Measurements from ENCODE around the gene KCNC1.

Gene KCNC1

DNA sequence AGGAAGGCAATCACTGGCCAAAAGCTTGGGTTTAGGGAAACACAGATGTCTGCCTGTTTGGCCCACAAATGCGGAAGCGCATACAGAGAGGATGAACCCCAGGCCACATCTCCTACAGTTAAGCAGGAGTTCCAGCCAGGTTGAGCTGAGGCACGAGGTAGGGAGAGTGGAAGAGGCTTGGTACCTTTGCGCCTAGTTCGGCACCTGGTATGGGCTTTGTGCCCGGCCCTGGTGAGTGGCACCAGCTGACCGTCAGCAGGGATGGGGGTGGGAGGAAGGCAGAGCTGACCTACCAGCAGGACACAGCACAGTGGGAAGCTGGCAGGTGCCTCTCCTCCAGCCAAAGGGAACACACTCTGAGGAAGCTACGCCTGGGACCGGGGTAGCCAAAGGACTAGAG is 57.6 kb downstream of the KCNC1 start:
- DNase-seq (ENCODE audit: low read depth), result no peak

- no peak for DNase-seq (ENCODE audit: low read depth)
Observed at GRCh38 chr11:17793642-17794170, 59.1 kb downstream of the KCNC1 start.

- DNase-seq (ENCODE audit: low read depth), result no peak
Observed at GRCh38 chr11:17794981-17795380, 60.4 kb downstream of the KCNC1 start.

- no peak for DNase-seq (ENCODE audit: low read depth)
Observed at GRCh38 chr11:17796154-17796553, 61.6 kb downstream of the KCNC1 start.

GRCh38 chr11:17798253-17798652 is 63.7 kb downstream of the KCNC1 start:
- DNase-seq (ENCODE audit: low read depth), result no peak

DNA sequence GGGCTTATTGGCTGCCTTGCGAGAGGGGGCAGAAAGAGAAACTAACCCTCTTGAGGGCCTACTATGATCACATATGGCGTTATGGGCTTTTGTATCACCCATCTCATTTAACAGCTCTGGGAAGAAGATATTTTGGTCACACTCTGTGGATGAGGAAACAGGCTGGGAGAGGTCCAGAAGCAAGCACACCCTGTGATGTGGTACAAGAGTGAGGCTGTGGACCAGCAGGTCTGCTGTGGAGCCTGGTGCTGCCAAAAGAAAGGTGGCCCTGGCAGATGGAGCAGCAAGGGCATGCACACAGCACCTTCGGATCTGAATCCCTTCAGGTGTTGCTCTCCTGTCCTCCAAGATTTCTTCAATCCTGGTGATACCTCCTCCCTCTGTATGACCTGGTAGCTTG is 64.1 kb downstream of the KCNC1 start:
- DNase-seq (ENCODE audit: low read depth), result no peak

DNA sequence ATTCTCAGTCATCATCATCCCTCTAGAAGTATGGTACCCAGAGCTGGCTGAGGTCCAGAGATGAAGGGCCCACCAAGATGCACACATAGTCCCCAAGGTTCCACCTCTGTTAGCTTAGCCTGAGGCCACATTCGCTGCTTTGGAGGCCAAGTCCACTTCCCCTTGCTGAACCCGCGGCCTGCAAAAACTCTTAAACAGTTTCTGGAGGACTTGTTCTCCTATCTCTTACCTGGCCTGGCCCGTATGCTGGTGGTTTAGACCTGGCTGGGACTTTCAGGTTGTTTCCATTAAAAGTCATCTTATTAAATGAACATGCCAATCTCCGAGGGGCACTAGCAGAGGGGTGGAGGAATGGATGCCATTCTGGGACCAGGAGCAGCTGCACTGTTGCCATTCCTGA is 64.6 kb downstream of the KCNC1 start:
- DNase-seq (ENCODE audit: low read depth), result no peak

DNA sequence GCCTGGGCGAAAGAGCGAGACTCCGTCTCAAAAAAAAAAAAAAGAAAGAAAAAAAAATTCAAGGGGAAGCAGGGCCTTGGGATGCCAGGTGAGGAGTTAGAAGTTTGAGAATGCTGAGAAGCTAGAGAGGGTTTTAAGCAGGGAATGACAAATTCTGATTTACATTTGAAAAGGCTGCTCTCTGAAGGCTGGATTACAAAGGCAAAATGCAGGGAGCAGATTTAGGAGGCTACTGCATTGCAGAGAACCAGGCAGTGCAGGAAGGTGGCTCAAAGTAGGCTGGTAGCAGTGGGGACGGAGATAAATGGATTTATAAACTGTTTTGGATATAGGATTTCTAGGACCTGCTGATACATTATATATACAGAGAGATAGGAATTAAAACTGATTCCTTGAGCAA is 66.6 kb downstream of the KCNC1 start:
- no peak for DNase-seq (ENCODE audit: low read depth)

GRCh38 chr11:17802491-17802890 is 67.9 kb downstream of the KCNC1 start:
- no peak for DNase-seq (ENCODE audit: low read depth)

DNA sequence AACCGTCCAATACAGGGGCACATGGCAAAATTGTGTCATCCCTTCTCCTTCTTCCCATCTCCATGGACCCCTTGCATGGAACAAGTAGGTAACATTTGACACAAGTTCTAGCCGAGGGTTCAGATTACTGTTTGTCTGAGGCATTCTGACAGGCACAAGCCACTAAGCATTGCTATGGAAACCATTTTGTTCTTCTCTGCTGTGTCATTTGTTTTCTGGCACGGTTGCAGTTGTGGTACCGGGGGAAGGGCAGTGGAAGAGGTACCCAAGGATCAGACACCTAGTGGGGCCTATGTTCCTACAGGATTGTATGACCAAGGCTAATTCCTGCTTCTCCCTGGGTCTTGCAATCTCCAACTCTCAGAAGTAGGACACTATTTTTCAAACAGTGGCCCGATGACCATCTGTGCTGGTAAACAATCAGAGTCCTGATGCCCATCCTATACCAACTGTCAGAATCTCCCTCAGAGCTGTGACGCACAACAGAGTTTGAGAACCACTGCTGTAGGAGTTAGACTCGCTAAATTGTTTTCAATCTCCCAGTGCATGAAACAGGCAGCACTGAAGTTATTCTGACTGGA is 69.3 kb downstream of the KCNC1 start:
- no peak for DNase-seq (ENCODE audit: low read depth)

DNA sequence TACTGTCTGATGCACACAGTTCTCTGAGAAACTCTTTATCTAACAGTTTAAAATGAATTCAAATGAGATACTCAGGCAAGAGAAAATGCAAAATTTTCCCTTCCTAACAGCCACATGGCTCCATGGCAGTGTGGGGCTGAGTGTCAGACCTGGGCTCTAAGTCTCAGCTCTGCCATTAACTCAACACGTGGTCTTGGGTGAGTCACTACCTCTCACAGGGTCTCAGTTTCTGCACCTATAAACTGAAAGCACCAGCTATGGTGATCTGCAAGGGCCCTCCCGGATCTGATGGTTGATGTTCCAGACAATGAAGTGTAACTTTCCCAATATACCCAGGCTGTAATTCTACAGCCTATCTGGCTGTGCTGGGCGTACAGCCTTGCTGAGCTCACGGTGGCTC is 70.5 kb downstream of the KCNC1 start:
- DNase-seq (ENCODE audit: low read depth), result no peak

DNA sequence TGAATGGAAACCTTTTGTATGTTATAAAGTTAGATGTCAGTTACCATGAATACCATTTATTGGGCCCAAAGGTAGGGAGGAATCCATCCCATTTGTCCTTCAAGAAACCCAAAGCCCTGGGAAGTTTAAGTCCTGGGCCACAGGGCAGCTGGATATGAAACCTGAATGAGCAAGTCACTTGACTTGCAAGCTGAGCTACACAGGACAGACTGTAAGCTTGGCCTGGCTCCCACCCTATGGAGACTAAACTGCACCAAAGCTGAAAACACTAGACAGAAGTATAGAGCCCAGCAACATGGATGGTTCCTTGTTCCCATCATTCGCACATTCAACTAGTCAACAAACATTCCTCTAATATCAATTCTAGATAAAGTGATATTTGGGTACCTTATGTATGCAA is 71.3 kb downstream of the KCNC1 start:
- no peak for DNase-seq (ENCODE audit: low read depth)

DNA sequence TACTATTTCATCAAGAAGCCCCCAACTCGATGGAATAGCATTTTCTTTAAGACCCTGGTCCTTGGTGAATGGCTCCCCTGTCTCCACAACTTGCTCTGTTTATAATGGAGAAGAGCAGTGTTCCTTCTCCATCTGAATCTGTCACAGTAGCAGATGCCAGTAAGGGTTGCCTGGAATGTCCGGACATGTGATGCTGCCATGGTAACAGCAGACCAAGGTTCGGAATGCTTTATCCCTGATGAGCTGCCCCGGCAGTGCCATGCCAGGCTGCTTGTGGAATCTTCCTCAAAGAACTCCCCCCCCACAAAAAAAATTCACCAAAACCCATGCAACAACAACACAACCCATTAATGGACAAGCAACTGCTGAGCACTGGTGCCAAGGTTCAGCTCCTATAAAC is 72.5 kb downstream of the KCNC1 start:
- DNase-seq (ENCODE audit: low read depth), result no peak

DNA sequence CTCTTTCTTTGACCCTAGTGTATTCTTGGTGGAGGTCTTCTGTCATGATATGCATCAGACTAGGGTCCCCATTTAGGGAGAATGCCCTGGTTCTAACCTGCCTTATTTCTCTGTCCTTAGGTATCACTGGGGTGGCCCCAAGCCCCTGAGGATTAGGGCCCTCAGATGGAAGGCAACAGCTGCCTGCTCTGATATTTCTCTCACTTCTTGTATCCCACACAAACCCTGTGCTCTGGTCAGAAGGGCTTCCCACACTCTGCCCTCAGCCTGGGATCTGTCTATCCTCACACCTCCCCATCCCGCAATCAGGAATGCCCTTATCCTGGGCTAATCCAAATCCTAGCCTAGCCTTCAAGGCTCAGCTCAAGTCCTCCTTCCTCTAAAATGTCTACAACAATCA is 75.5 kb downstream of the KCNC1 start:
- no peak for DNase-seq (ENCODE audit: low read depth)

- no peak for DNase-seq (ENCODE audit: low read depth)
Observed at GRCh38 chr11:17810746-17811145, 76.2 kb downstream of the KCNC1 start.

- no peak for DNase-seq (ENCODE audit: low read depth)
Observed at GRCh38 chr11:17811352-17811751, 76.8 kb downstream of the KCNC1 start.

- DNase-seq (ENCODE audit: low read depth), result no peak
Observed at GRCh38 chr11:17812091-17812864, 77.7 kb downstream of the KCNC1 start.

GRCh38 chr11:17812865-17813187 is 78.2 kb downstream of the KCNC1 start:
- DNase-seq (ENCODE audit: low read depth), result no peak

GRCh38 chr11:17813391-17814059 is 78.9 kb downstream of the KCNC1 start:
- no peak for DNase-seq (ENCODE audit: low read depth)

- DNase-seq (ENCODE audit: low read depth), result no peak
Observed at GRCh38 chr11:17814546-17814945, 80.0 kb downstream of the KCNC1 start.

DNA sequence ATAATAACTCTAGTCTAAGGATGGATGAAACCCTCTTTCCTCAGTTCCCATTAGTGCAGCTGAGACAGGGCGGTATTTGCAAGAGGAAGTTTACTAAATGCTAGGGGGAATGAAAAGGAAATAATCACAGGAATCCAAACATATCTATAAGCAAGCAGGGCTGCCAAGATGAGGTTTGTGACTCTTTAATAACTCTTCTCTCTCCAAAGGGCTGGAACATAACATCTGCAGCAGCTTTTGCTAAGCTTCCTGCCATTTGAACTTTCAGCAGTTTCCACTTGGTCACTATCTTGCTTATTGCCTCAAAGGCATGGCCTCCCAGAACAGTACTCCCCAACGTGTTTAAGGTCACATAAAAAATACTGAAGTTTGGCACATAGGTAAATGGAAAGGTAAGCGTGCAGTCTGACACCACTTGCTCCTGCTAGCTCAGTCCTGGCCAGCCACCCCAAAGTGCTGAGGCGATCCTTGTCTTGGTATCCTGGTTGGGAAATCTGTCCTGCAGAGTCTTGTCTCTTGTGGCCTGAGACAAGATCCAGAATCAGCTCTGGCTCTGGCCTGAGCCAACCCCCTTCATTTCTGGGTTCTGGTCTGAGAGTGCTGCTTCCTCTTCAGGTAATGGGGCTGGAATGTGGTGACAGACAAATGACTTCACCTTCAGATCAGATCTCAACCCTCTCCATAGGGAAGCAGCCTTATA is 81.8 kb downstream of the KCNC1 start:
- no peak for DNase-seq (ENCODE audit: low read depth)

GRCh38 chr11:17821648-17822400 is 87.2 kb downstream of the KCNC1 start:
- DNase-seq (ENCODE audit: low read depth), result no peak
